Tibial nerve (tissue), 4 donors: ENCODE data around the gene NUP188.

ENCODE experiments used
- EP300 ChIP-seq, 2 donors: sonication (generic); formaldehyde crosslinking; IDR thresholded peaks; one replicate each; pipeline ENCODE4 v1.6.1; 2017; ENCODE audit warnings: antibody characterized with exemption in 2 of 2, mild to moderate bottlenecking in 1 of 2
- TF ChIP-seq, protein P1 (sequence below), 5 experiments: fragments of 200-600 bp in 3 of 5; fragments of 450-650 bp in 2 of 5; sonication (generic) in 3 of 5; IDR thresholded peaks; one replicate each; pipeline ENCODE4 v1.5.1; 2016 to 2019; ENCODE audit warnings: antibody characterized with exemption in 5 of 5, mild to moderate bottlenecking in 3 of 5, moderate library complexity in 2 of 5

GRCh38 chr9:129006328-129007034, 59.0 kb downstream of the NUP188 start:
- TF ChIP-seq, protein P1, sequence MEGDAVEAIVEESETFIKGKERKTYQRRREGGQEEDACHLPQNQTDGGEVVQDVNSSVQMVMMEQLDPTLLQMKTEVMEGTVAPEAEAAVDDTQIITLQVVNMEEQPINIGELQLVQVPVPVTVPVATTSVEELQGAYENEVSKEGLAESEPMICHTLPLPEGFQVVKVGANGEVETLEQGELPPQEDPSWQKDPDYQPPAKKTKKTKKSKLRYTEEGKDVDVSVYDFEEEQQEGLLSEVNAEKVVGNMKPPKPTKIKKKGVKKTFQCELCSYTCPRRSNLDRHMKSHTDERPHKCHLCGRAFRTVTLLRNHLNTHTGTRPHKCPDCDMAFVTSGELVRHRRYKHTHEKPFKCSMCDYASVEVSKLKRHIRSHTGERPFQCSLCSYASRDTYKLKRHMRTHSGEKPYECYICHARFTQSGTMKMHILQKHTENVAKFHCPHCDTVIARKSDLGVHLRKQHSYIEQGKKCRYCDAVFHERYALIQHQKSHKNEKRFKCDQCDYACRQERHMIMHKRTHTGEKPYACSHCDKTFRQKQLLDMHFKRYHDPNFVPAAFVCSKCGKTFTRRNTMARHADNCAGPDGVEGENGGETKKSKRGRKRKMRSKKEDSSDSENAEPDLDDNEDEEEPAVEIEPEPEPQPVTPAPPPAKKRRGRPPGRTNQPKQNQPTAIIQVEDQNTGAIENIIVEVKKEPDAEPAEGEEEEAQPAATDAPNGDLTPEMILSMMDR (IDR thresholded peaks at IDR 0.05) = peak; percentile 77 to 95 (median 83)
- peak in 1 of 2 donors; percentile 45 for TF ChIP-seq EP300 (IDR thresholded peaks at IDR 0.05)
